ENCODE data around the gene MLEC.

DNA sequence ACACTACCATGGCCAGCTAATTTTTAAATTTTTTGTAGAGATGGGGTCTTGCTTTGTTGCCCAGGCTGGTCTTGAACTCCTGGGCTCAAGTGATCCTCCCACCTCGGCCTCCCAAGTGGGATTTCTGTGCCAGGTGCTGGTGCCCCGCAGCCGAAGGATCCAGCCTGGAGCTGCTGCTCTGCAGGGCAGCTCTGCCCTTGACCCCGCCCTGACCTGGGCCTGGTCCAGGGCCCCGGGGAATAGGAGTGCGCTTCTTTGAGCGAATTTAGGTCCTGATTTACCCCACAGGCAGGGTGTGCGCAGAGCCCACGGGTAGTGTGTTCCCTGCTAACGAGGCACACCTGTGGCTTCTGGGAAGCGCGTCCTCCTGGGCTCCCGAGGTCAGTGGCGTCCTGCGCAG is 53.9 kb downstream of the MLEC start:
- TF ChIP-seq, protein P1, sequence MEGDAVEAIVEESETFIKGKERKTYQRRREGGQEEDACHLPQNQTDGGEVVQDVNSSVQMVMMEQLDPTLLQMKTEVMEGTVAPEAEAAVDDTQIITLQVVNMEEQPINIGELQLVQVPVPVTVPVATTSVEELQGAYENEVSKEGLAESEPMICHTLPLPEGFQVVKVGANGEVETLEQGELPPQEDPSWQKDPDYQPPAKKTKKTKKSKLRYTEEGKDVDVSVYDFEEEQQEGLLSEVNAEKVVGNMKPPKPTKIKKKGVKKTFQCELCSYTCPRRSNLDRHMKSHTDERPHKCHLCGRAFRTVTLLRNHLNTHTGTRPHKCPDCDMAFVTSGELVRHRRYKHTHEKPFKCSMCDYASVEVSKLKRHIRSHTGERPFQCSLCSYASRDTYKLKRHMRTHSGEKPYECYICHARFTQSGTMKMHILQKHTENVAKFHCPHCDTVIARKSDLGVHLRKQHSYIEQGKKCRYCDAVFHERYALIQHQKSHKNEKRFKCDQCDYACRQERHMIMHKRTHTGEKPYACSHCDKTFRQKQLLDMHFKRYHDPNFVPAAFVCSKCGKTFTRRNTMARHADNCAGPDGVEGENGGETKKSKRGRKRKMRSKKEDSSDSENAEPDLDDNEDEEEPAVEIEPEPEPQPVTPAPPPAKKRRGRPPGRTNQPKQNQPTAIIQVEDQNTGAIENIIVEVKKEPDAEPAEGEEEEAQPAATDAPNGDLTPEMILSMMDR (IDR thresholded peaks at IDR 0.05; ENCODE audit: borderline replicate concordance, extremely low read depth, low read length, poor library complexity, severe bottlenecking) = no peak
- no peak for TF ChIP-seq EZH2 (IDR thresholded peaks at IDR 0.05; ENCODE audit: borderline replicate concordance, low read depth, low read length, severe bottlenecking)
